Liver (tissue), 9 donors: ENCODE measurements around the gene GRIP2. TPM values are rescaled to one million over a fixed set of nuclear protein-coding genes. Genes with fewer than 3 reads are reported as not detected.

ENCODE experiments used
- DNase-seq: peaks from one replicate; pipeline ENCODE4 v3.0.0-alpha.2; 2017; ENCODE audit warnings: low spot score
- H3K27ac ChIP-seq, 2 donors: one replicate each; pipeline ENCODE4 v1.7.0; 2013; ENCODE audit warnings: inconsistent platforms in 2 of 2, low read length in 2 of 2, control low read depth in 1 of 2, low read depth in 1 of 2, mild to moderate bottlenecking in 1 of 2
- H3K27me3 ChIP-seq, 4 donors: one replicate each; pipeline versions ENCODE4 v1.6.1 to v1.7.0; 2013; ENCODE audit warnings: low read length in 3 of 4, inconsistent platforms in 1 of 4, mild to moderate bottlenecking in 1 of 4, moderate library complexity in 1 of 4; ENCODE audit not compliant: control insufficient read depth in 4 of 4, insufficient read depth in 4 of 4
- H3K36me3 ChIP-seq, 4 donors: one replicate each; pipeline versions ENCODE4 v1.6.1 to v1.7.0; 2013; ENCODE audit warnings: low read length in 3 of 4, mild to moderate bottlenecking in 3 of 4, low read depth in 1 of 4, moderate library complexity in 1 of 4; ENCODE audit not compliant: control insufficient read depth in 4 of 4, insufficient read depth in 3 of 4
- H3K4me1 ChIP-seq, 4 donors: one replicate each; pipeline versions ENCODE4 v1.6.1 to v1.7.0; 2013; ENCODE audit warnings: low read length in 3 of 4, mild to moderate bottlenecking in 3 of 4, moderate library complexity in 1 of 4; ENCODE audit not compliant: control insufficient read depth in 4 of 4, insufficient read depth in 4 of 4
- H3K4me3 ChIP-seq, 3 donors: one replicate each; pipeline versions ENCODE4 v1.6.1 to v1.7.0; 2013; ENCODE audit warnings: low read length in 3 of 3, control low read depth in 1 of 3, low read depth in 1 of 3, mild to moderate bottlenecking in 1 of 3
- H3K9ac ChIP-seq, 2 donors: one replicate each; pipeline ENCODE4 v1.7.0; 2013; ENCODE audit warnings: low read length in 2 of 2, mild to moderate bottlenecking in 2 of 2, moderate library complexity in 2 of 2, control low read depth in 1 of 2, low read depth in 1 of 2
- H3K9me3 ChIP-seq, 4 donors: one replicate each; pipeline versions ENCODE4 v1.6.1 to v1.7.0; 2013; ENCODE audit warnings: low read length in 3 of 4; ENCODE audit not compliant: control insufficient read depth in 4 of 4
- CTCF ChIP-seq: fragments of 150-350 bp; IDR thresholded peaks from 2 replicates; pipeline ENCODE4 v1.5.1; 2017; ENCODE audit warnings: improper control_type of control experiment, low read depth, low read length; ENCODE audit not compliant: missing input control
- EGR1 ChIP-seq, 2 donors: IDR thresholded peaks; 2 replicates each; pipeline ENCODE4 v1.6.1; 2016 to 2018; ENCODE audit warnings: antibody characterized with exemption in 2 of 2, low read depth in 2 of 2
- FOXA1 ChIP-seq: IDR thresholded peaks from 2 replicates; pipeline ENCODE4 v1.6.1; 2016; ENCODE audit warnings: antibody characterized with exemption
- FOXA2 ChIP-seq: IDR thresholded peaks from 2 replicates; pipeline ENCODE4 v1.6.1; 2016; ENCODE audit warnings: antibody characterized with exemption
- GABPA ChIP-seq, 2 donors: IDR thresholded peaks in 1 of 2; conservative IDR thresholded peaks in 1 of 2; 2 replicates each; pipeline ENCODE4 v1.6.1; 2016; ENCODE audit warnings: antibody characterized with exemption in 2 of 2, mild to moderate bottlenecking in 1 of 2, moderate library complexity in 1 of 2
- HNF4A ChIP-seq, 2 donors: conservative IDR thresholded peaks; 2 replicates each; pipeline ENCODE4 v1.6.1; 2016; ENCODE audit warnings: antibody characterized with exemption in 2 of 2, mild to moderate bottlenecking in 2 of 2
- HNF4G ChIP-seq: IDR thresholded peaks from 2 replicates; pipeline ENCODE4 v1.6.1; 2016; ENCODE audit warnings: antibody characterized with exemption
- JUND ChIP-seq, 2 donors: IDR thresholded peaks; 2 replicates each; pipeline ENCODE4 v1.6.1; 2016; ENCODE audit warnings: antibody characterized with exemption in 2 of 2
- MAX ChIP-seq: IDR thresholded peaks from 2 replicates; pipeline ENCODE4 v1.6.1; 2016; ENCODE audit warnings: antibody characterized with exemption
- NR2F2 ChIP-seq: IDR thresholded peaks from 2 replicates; pipeline ENCODE4 v1.6.1; 2016; ENCODE audit warnings: antibody characterized with exemption
- REST ChIP-seq: IDR thresholded peaks from 2 replicates; pipeline ENCODE4 v1.6.1; 2016; ENCODE audit warnings: antibody characterized with exemption, mild to moderate bottlenecking
- RXRA ChIP-seq, 2 donors: IDR thresholded peaks; 2 replicates each; pipeline ENCODE4 v1.6.1; 2017 to 2018; ENCODE audit warnings: antibody characterized with exemption in 2 of 2, mild to moderate bottlenecking in 1 of 2
- SP1 ChIP-seq: IDR thresholded peaks from 2 replicates; pipeline ENCODE4 v1.6.1; 2018; ENCODE audit warnings: antibody characterized with exemption, mild to moderate bottlenecking
- TAF1 ChIP-seq: conservative IDR thresholded peaks from 2 replicates; pipeline ENCODE4 v1.6.1; 2016; ENCODE audit warnings: antibody characterized with exemption, mild to moderate bottlenecking
- YY1 ChIP-seq: IDR thresholded peaks from 2 replicates; pipeline ENCODE4 v1.6.1; 2016; ENCODE audit warnings: antibody characterized with exemption, mild to moderate bottlenecking
- ZBTB33 ChIP-seq: IDR thresholded peaks from 2 replicates; pipeline ENCODE4 v1.6.1; 2016; ENCODE audit warnings: antibody characterized with exemption
- WGBS: extraction: QIAGEN DNeasy Blood & Tissue Kit; methylation state at CpG from one replicate; pipeline ENCODE4 v1.1.7; 2013; 5-methylcytosine and 5-hydroxymethylcytosine counted together
- polyA plus RNA-seq, 2 donors: library from polyadenylated mRNA; stranded (reverse) in 1 of 2; unstranded in 1 of 2; fragments of 200-250 nt in 1 of 2; fragments of >200 nt in 1 of 2; fragmentation: Nextera tagmentation in 1 of 2; extraction: Ambion mirVana in 1 of 2; gene quantifications; one replicate each; pipeline versions ENCODE4 v1.2.1 to v1.2.3, GENCODE V29; 2013 to 2015
- total RNA-seq, 2 donors: library from RNA; depleted of rRNA; stranded (reverse); fragments of >200 nt; gene quantifications; one replicate each; pipeline ENCODE4 v1.2.3, GENCODE V29; 2014
- donor health status: healthy.
- donor health status: healthy.
- donor health status: healthy.
- donor health status: healthy.
- donor health status: healthy.

Gene GRIP2
- total and polyA plus RNA-seq, 4 donors, result 0.05 to 0.33 (median 0.09) TPM; not detected in 1

- Histone ChIP-seq H3K27me3 (peaks cover 0 to 5% (median 0%) of the 10 kb centered on the region in 4 donors), H3K4me3 (no peak overlapping the region), H3K9me3 (no peaks in the 10 kb centered on the region), H3K27ac (no peak overlapping the region), H3K36me3 (no peaks in the 10 kb centered on the region), H3K4me1 (no peaks in the 10 kb centered on the region), H3K9ac (no peak overlapping the region)
- DNase-seq, result no peak
- WGBS, result 93% methylated on average over 10 of the region's 10 CpGs
- no peak for TF ChIP-seq JUND (IDR thresholded peaks at IDR 0.05)
- no peak for TF ChIP-seq NR2F2
- no peak for TF ChIP-seq HNF4A (conservative IDR thresholded peaks at IDR 0.05)
- no peak for TF ChIP-seq HNF4G
- no peak for TF ChIP-seq MAX
- TF ChIP-seq GABPA (IDR thresholded peaks at IDR 0.05 in 1 of 2, conservative IDR thresholded peaks at IDR 0.05 in 1 of 2), result no peak
- TF ChIP-seq SP1, result no peak
- no peak for TF ChIP-seq REST
- no peak for TF ChIP-seq FOXA2
Observed at GRCh38 chr3:14536055-14536815, 3.9 kb downstream of the GRIP2 start.

- Histone ChIP-seq H3K4me1 (no peaks in the 10 kb centered on the region), H3K27ac (no peak overlapping the region), H3K36me3 (no peaks in the 10 kb centered on the region), H3K4me3 (no peak overlapping the region), H3K9me3 (no peaks in the 10 kb centered on the region), H3K27me3 (peaks cover 0 to 5% (median 0%) of the 10 kb centered on the region in 4 donors), H3K9ac (no peak overlapping the region)
- DNase-seq, result no peak
- 77% methylated on average over 6 of the region's 6 CpGs for WGBS
- no peak for TF ChIP-seq JUND (IDR thresholded peaks at IDR 0.05)
- no peak for TF ChIP-seq CTCF
- no peak for TF ChIP-seq RXRA (IDR thresholded peaks at IDR 0.05)
- no peak for TF ChIP-seq FOXA1
- no peak for TF ChIP-seq EGR1 (IDR thresholded peaks at IDR 0.05; ENCODE audit: low read depth in 2 of 2)
- TF ChIP-seq GABPA (IDR thresholded peaks at IDR 0.05 in 1 of 2, conservative IDR thresholded peaks at IDR 0.05 in 1 of 2), result no peak
- TF ChIP-seq ZBTB33, result no peak
- no peak for TF ChIP-seq FOXA2
- TF ChIP-seq HNF4G, result no peak
- no peak for TF ChIP-seq SP1
- TF ChIP-seq TAF1, result no peak
- TF ChIP-seq MAX, result no peak
- no peak for TF ChIP-seq HNF4A (conservative IDR thresholded peaks at IDR 0.05)
- TF ChIP-seq YY1, result no peak
- no peak for TF ChIP-seq NR2F2
- no peak for TF ChIP-seq REST
Observed at GRCh38 chr3:14535616-14536015, 4.5 kb downstream of the GRIP2 start.
